Activated naive CD4-positive, alpha-beta T cell (primary cell): ENCODE results near the gene BNC2.

Experiments used
- DNase-seq, 4 experiments: peaks; one replicate each; lab custom pipeline; 2025; lab: John Stamatoyannopoulos, UW

Gene BNC2

GRCh38 chr9:16364347-16364746 lies 506.1 kb downstream of the BNC2 start:
- DNase-seq = no peak

DNA sequence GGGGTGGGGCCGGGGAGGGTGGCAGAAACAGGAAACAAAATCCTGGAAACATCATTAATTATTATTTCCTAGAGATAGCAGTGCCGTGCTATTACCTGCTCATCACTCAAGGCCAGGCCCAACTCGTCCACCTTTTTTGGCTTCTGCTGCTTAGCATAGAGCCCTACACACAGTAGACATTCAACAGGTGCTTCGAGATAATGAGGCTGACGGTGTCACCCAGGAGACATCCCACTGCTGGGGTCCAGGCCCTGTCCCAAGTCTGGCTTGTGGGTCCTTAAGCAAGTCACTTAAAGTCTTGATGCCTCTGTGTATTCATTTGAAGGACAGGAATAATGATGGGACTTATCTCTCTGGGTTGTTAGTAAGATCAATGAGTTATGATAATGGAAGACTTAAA lies 506.6 kb downstream of the BNC2 start:
- no peak for DNase-seq

- no peak for DNase-seq
These were observed 507.2 kb downstream of the BNC2 start for GRCh38 chr9:16363073-16363781.

DNA sequence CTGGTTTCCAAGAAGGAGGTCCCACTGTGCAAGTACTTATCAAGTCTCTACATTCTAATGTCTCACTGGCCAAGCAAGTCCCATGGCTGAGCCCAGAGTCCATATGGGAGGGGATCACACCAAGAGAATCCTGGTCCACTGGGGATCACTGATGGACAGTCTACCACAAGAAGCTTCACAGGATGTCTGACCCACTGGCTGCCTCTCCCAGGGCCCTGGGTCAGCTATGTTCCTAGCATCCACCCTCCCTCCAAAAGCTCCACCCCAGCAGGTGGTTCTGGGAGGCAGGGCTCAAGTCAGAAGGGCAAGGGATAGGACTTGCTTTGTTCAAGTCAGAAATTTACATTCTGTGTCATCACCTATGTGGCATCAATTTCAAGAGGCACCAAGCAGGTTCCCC lies 508.5 kb downstream of the BNC2 start:
- DNase-seq = no peak

DNA sequence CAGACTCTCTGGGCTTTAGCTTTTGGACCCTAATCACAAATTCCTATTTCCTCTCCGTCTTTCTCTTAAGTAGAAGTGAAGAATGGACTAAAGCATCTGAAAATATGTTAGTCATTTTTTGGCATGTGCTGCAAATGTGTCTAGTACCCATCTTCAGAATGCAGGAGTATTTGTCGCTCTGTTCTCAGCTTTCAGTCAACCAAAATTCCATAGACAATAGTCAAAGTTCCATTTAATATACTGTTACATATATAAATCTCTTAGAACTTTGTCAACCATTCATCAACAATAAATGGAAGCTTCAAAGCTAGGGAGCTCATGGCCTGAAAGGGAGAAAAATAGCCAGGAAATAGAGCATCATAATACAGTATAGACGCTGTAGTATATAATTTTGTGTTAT lies 509.4 kb downstream of the BNC2 start:
- DNase-seq = no peak

DNA sequence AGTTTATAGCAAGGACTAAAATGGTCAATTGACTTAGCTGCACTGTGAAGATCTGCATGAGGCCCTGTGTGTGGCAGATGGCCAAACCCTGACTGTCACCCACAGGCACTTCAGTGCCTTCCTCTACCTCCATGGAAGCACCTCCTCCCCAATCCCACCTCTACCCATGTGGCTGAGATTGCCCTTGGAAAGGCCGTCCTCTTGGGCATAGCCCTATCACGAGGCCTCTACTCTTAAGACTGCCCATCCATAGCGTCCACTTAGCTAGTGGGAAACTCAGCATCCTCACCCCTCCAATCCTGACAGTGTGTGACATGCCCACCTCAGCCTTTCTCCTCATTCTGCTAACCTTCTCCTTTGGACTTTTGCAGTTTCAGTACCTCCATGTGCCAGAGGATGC lies 510.2 kb downstream of the BNC2 start:
- no peak for DNase-seq
